Activated T-helper 2 cell treated with anti-CD3 and anti-CD28 coated beads, Interferon-gamma antibody, Interleukin-2, Interleukin-4, amounts not matched to agents 10 μg/mL and 5 μg/mL and 100 μg/mL, durations not matched to agents 14 hours and 24 hours and 36 hours (primary cell): ENCODE measurements around the gene HS3ST3A1. TPM values are rescaled to one million over a fixed set of nuclear protein-coding genes. Genes with fewer than 3 reads are reported as not detected.

Source experiments
- DNase-seq: peaks from one replicate; pipeline ENCODE4 v3.0.0; 2021; ENCODE audit warnings: low spot score
- H3K27ac Mint-ChIP-seq: one replicate; pipeline ENCODE4 v1.8.0; 2021; ENCODE audit warnings: mixed read lengths
- H3K27me3 Mint-ChIP-seq: one replicate; pipeline ENCODE4 v1.8.0; 2021; ENCODE audit warnings: low read depth, mixed read lengths
- H3K36me3 Mint-ChIP-seq: one replicate; pipeline ENCODE4 v1.8.0; 2021; ENCODE audit warnings: low read depth, mixed read lengths
- H3K4me1 Mint-ChIP-seq: one replicate; pipeline ENCODE4 v1.8.0; 2021; ENCODE audit warnings: low read depth, mixed read lengths
- H3K4me3 Mint-ChIP-seq: one replicate; pipeline ENCODE4 v1.8.0; 2021; ENCODE audit warnings: low read depth, mild to moderate bottlenecking, moderate library complexity, mixed read lengths
- H3K9me3 Mint-ChIP-seq: one replicate; pipeline ENCODE4 v1.8.0; 2021; ENCODE audit warnings: mixed read lengths
- intact Hi-C: fragments of 100-400 bp; cut with micrococcal nuclease; formaldehyde crosslinking; loops from one replicate; pipeline ENCODE4 v1.15.1; 2023
- total RNA-seq: library from RNA; stranded (reverse); gene quantifications from 2 replicates; pipeline ENCODE4 v1.2.3, GENCODE V29; 2022

Gene HS3ST3A1
- total RNA-seq, 1 donor from 2014 or later, result 1.2 TPM

DNA sequence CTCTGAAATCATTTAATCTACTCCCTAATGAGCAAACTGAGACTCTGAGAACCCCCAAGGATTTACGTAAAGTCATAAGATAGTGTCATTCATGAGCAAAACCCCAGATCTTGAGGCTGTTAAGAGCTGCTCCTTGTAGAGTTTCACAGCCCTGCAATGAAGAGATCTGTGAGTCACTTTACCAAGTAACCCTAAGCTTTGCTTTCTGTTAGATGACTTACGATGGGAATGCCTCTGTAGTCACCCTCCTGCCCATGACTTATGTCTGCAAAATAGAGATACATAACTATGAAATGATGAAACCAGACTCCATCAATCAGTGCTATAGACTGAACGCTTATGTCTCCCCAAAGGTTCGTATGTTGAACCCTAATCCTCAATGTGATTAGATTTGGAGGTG lies 117.7 kb downstream of the HS3ST3A1 start:
- H3K9me3 Mint-ChIP-seq, result peaks cover 11% of the 10 kb centered on the region
- no peaks in the 10 kb centered on the region for H3K36me3 Mint-ChIP-seq
- H3K27ac Mint-ChIP-seq, result no peak overlapping the region
- DNase-seq, result no peak
- H3K4me3 Mint-ChIP-seq, result no peak overlapping the region
- H3K27me3 Mint-ChIP-seq, result no peaks in the 10 kb centered on the region
- no peaks in the 10 kb centered on the region for H3K4me1 Mint-ChIP-seq
- intact Hi-C loops, result no loop called here

- DNase-seq, result no peak
- Mint-ChIP-seq H3K36me3 (no peaks in the 10 kb centered on the region), H3K27me3 (no peaks in the 10 kb centered on the region), H3K4me1 (no peaks in the 10 kb centered on the region), H3K27ac (no peak overlapping the region), H3K4me3 (no peak overlapping the region), H3K9me3 (peaks cover 15% of the 10 kb centered on the region)
- intact Hi-C loops, result no loop called here
These were observed 120.9 kb downstream of the HS3ST3A1 start for GRCh38 chr17:13480877-13481276.

DNA sequence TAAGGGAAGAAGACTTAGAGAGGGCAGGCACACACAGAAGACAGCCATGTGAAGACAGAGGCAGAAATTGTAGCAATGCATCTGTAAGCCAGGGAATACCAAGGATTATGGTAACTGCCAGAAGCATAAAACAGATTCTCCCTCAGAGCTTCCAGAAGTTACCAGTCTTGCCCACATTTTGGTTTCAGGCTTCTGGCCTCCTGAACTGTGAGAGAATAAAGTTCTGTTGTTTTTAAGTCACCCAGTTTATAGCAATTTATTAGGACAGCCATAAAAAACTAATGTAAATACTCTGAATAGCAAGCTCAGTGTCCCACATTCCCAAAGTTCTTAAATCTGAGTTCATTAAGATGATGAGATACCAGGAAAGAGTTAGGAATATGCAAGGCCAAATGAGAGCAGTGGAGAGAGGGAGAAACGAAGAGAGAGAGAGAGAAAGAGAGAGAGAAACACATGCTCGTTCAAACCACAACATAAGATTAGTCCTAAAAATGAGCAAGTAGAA lies 123.4 kb downstream of the HS3ST3A1 start:
- DNase-seq, result no peak
- intact Hi-C loops, result no loop called here
- Mint-ChIP-seq H3K9me3 (peaks cover 12% of the 10 kb centered on the region), H3K36me3 (no peaks in the 10 kb centered on the region), H3K27ac (no peak overlapping the region), H3K4me1 (no peaks in the 10 kb centered on the region), H3K4me3 (no peak overlapping the region), H3K27me3 (no peaks in the 10 kb centered on the region)

- H3K4me1 Mint-ChIP-seq, result no peaks in the 10 kb centered on the region
- DNase-seq, result no peak
- intact Hi-C loops, result no loop called here
- H3K36me3 Mint-ChIP-seq, result no peaks in the 10 kb centered on the region
- H3K9me3 Mint-ChIP-seq, result peaks cover 12% of the 10 kb centered on the region
- H3K27me3 Mint-ChIP-seq, result no peaks in the 10 kb centered on the region
- H3K27ac Mint-ChIP-seq, result no peak overlapping the region
- H3K4me3 Mint-ChIP-seq, result no peak overlapping the region
These were observed 124.5 kb downstream of the HS3ST3A1 start for GRCh38 chr17:13477180-13477611.

- intact Hi-C loops, result no loop called here
- no peaks in the 10 kb centered on the region for H3K27me3 Mint-ChIP-seq
These were observed 125.0 kb downstream of the HS3ST3A1 start for GRCh38 chr17:13476720-13477119.

DNA sequence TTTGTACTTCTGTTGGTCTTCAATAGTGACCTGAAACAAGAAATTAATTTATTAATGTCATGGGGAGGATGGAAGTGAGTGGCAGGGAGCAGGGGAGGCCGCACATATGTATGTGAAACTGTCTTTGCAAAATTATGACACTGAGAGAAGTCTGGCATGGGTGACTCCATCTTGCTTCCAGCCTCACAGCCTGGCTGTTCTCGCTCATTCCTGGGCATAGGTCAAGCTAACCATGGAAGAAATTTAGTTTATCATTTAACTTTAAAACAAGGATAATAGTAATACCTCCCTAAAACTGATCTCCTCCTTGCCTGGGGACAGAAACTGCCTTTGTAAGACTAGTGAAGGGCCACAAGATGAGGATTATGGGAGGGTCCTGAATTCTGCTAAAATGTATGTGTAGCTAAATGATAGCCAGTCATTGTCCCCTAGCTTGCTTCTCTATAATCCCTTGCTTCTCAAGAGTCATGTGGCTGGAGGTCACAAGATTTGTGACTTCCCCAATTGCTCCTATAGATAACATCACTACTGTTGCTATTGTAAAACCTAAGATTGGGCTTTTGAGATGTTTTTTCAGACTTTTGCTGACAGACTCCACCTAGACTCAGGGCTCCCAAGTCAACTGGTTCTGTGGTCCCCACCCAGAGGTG lies 126.0 kb downstream of the HS3ST3A1 start:
- Mint-ChIP-seq H3K4me3 (no peak overlapping the region), H3K36me3 (no peaks in the 10 kb centered on the region), H3K9me3 (peaks cover 12% of the 10 kb centered on the region), H3K27ac (no peak overlapping the region), H3K4me1 (no peaks in the 10 kb centered on the region), H3K27me3 (no peaks in the 10 kb centered on the region)
- intact Hi-C loops, result no loop called here
- no peak for DNase-seq

More at GRCh38 chr17:13476720-13477119, 125.0 kb downstream of the HS3ST3A1 start:
- Mint-ChIP-seq H3K27ac (no peak overlapping the region), H3K36me3 (no peaks in the 10 kb centered on the region), H3K4me1 (no peaks in the 10 kb centered on the region), H3K9me3 (peaks cover 12% of the 10 kb centered on the region), H3K4me3 (no peak overlapping the region)
- DNase-seq, result no peak

DNA sequence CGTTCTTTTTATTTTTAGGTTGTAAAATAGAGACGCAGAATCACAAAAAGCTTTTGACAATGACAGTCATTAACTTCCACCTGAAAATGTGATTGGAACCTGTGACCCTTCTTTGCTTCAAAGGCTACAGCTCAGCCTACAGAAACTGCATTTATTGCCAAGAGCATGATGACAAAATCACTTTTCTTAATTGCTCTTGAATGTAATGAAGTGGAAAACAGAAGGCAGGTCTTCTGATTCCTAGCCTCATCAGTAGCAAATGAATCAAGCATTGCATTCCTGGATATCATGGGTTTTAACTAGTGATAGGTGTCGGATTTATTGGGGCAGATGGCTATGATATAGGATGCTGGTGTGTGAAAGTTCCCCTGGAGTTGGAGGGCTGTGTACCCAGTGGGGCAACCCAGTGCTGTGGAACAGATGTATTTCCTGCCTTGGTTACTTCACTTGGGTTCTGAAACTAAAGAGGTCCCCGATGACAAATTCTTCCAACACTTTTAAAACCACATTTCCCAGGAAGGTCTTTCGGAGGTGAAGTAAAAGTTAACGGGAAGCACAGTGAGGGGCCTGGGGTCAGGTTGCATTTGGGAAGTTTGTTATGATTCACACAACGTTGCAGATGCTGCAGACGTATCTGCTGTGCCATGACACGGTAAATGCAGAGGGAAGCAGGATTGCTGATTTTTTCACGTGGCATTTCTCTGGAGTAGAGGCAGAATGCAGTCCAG lies 127.5 kb downstream of the HS3ST3A1 start:
- H3K9me3 Mint-ChIP-seq, result peaks cover 4% of the 10 kb centered on the region
- H3K27ac Mint-ChIP-seq, result no peak overlapping the region
- H3K27me3 Mint-ChIP-seq, result no peaks in the 10 kb centered on the region
- no peak overlapping the region for H3K4me3 Mint-ChIP-seq
- intact Hi-C loops, result no loop called here
- no peak for DNase-seq
- H3K4me1 Mint-ChIP-seq, result no peaks in the 10 kb centered on the region
- no peaks in the 10 kb centered on the region for H3K36me3 Mint-ChIP-seq

GRCh38 chr17:13465678-13466077 lies 136.1 kb downstream of the HS3ST3A1 start:
- intact Hi-C loops, result no loop called here
- Mint-ChIP-seq H3K27me3 (no peaks in the 10 kb centered on the region), H3K4me1 (no peaks in the 10 kb centered on the region), H3K27ac (no peak overlapping the region), H3K9me3 (no peaks in the 10 kb centered on the region), H3K4me3 (no peak overlapping the region), H3K36me3 (no peaks in the 10 kb centered on the region)
- no peak for DNase-seq

DNA sequence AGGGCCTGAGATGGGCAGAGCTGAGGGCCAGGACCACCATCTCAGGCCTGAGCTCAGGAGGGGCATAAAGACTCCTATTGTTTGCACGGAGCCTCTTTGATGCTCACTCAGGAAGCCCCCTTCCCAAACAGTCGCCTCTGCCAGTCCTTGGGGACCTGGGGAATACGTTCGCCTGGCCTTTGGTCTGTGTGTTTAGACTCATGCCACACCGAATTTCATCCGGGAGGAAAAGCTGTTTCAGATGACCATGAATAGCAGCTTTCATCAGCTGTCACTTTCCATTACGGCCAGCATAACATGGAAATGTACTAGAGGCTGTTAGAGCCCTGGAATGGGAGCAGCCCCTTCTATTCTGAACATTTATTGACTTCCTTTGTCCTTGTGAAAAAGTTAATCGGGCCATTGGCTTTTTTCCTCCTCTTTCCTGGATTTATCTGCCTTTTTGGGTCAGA lies 139.0 kb downstream of the HS3ST3A1 start:
- Mint-ChIP-seq H3K4me3 (no peak overlapping the region), H3K27me3 (no peaks in the 10 kb centered on the region), H3K9me3 (no peaks in the 10 kb centered on the region), H3K4me1 (no peaks in the 10 kb centered on the region), H3K27ac (no peak overlapping the region), H3K36me3 (no peaks in the 10 kb centered on the region)
- no peak for DNase-seq
- intact Hi-C loops, result no loop called here

GRCh38 chr17:13462146-13462545 lies 139.6 kb downstream of the HS3ST3A1 start:
- intact Hi-C loops, result no loop called here
- DNase-seq, result no peak
- Mint-ChIP-seq H3K4me3 (no peak overlapping the region), H3K36me3 (no peaks in the 10 kb centered on the region), H3K4me1 (no peaks in the 10 kb centered on the region), H3K27me3 (no peaks in the 10 kb centered on the region), H3K9me3 (no peaks in the 10 kb centered on the region), H3K27ac (no peak overlapping the region)

DNA sequence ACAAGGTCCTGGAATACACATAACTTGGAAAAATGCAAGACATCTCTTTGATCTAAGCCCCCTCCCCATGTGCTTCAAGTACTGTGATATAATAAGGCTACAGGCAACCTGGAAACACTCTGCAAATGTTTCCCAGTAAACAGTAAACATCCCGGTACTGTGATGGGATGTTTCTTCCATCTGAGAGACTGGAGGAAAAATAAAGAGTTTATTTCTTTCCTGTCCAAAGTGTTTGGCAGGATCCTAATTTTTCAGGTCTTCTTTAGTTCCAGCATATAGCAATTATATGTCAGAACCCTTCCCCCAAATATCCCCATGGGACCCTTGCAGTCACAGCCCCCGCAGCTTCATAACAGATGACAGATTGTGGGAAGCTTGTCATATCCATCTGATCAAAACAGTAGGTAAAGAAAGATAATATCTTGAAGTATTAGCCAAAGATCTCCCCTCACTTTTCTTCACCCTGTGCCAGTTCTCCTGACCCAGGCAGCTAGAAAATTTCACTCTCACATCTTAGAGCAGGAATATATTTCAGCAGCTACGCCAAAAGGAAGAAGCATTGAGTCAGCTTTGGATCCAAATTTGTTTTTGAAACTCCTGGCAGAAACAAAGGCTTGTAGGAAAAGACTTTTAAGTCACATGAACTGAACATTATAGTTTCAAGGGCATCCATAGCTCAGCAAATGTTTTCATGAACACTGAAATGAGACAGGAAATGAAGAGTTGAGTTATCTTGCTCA lies 141.3 kb downstream of the HS3ST3A1 start:
- intact Hi-C loops, result no loop called here
- Mint-ChIP-seq H3K27me3 (no peaks in the 10 kb centered on the region), H3K4me3 (no peak overlapping the region), H3K4me1 (no peaks in the 10 kb centered on the region), H3K27ac (no peak overlapping the region), H3K36me3 (no peaks in the 10 kb centered on the region), H3K9me3 (no peaks in the 10 kb centered on the region)
- DNase-seq, result no peak

DNA sequence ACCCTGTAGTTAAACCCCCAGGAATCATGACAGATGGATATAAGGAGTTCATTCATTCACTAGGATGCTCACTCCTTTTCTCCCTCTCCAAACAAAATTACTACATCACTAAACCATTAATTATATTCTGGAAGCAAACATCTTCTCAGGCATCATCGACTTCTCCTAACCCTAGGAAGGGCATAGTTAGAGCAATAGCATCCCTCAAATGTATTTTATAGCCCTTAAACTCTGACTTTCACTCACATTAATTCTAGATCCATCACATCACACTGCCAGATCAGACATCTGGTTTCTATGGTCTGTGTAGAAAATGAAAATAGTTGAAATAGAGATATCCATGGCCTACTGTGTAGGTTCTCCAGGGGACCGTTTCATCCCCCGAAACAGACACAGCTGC lies 143.9 kb downstream of the HS3ST3A1 start:
- no peaks in the 10 kb centered on the region for H3K36me3 Mint-ChIP-seq
- no peak overlapping the region for H3K27ac Mint-ChIP-seq
- no peak for DNase-seq
- H3K27me3 Mint-ChIP-seq, result no peaks in the 10 kb centered on the region
- no peaks in the 10 kb centered on the region for H3K9me3 Mint-ChIP-seq
- H3K4me3 Mint-ChIP-seq, result no peak overlapping the region
- intact Hi-C loops, result no loop called here
- no peaks in the 10 kb centered on the region for H3K4me1 Mint-ChIP-seq
